Panc1 (cell line): ENCODE results near the gene ETHE1. TPM values are rescaled to one million over a fixed set of nuclear protein-coding genes. Genes with fewer than 3 reads are reported as not detected.

Experiments used
- ATAC-seq: fragments of 200-7000 bp; cut with Tn5 transposase; 2 replicates; pipeline ENCODE4 v1.9.1; 2020; ENCODE audit warnings: mild to moderate bottlenecking, moderate library complexity
- Bru-seq: library from RNA; stranded (reverse); fragments of 400-500 nt; gene quantifications from one replicate; lab custom pipeline; 2021; lab: Mats Ljungman, UMichigan
- BruChase-seq, 2 experiments: library from RNA; stranded (reverse); fragments of 400-500 nt; gene quantifications; one replicate each; lab custom pipeline; 2021; lab: Mats Ljungman, UMichigan
- BruUV-seq: library from RNA; stranded (reverse); fragments of 400-500 nt; replicated peaks from 2 replicates; lab custom pipeline; 2021; lab: Mats Ljungman, UMichigan
- CTCF ChIA-PET: fragments of 300-600 bp; sonication (Branson Sonifier 250); formaldehyde crosslinking; loops from one replicate; lab custom pipeline; 2022; ENCODE audit warnings: antibody characterized with exemption; lab: Charles Lee
- POLR2A ChIA-PET: fragments of 300-600 bp; sonication (Branson Sonifier 250); formaldehyde crosslinking; loops from one replicate; lab custom pipeline; 2022; ENCODE audit warnings: antibody characterized with exemption; lab: Charles Lee
- DNase-seq: peaks from one replicate; pipeline ENCODE4 v3.0.0-alpha.2; 2010; ENCODE audit warnings: low read depth, low spot score
- H3K27ac ChIP-seq: 2 replicates; pipeline ENCODE4 v1.5.1; 2011; ENCODE audit warnings: mild to moderate bottlenecking, low read length, inconsistent platforms
- H3K27me3 ChIP-seq: fragments of 200-500 bp; sonication (Bioruptor generic); 2 replicates; pipeline ENCODE4 v1.6.0; 2014; ENCODE audit warnings: low read length, inconsistent platforms; ENCODE audit not compliant: control insufficient read depth, insufficient read depth
- H3K36me3 ChIP-seq: fragments of 200-500 bp; sonication (Bioruptor generic); 2 replicates; pipeline ENCODE4 v1.5.1; 2014; ENCODE audit warnings: inconsistent platforms, mild to moderate bottlenecking, low read length, moderate library complexity; ENCODE audit not compliant: control insufficient read depth, insufficient read depth
- H3K4me1 ChIP-seq: 2 replicates; pipeline ENCODE4 v1.5.1; 2011; ENCODE audit warnings: inconsistent platforms, mild to moderate bottlenecking, low read length, moderate library complexity; ENCODE audit not compliant: control insufficient read depth, insufficient read depth
- H3K4me3 ChIP-seq, 2 experiments: 2 replicates each; pipeline ENCODE4 v1.5.1; 2011 to 2012; ENCODE audit warnings: low read depth in 2 of 2, low read length in 2 of 2, mild to moderate bottlenecking in 2 of 2, inconsistent platforms in 1 of 2, moderate library complexity in 1 of 2
- H3K9me3 ChIP-seq: fragments of 200-500 bp; sonication (Bioruptor generic); 2 replicates; pipeline ENCODE4 v1.5.1; 2014; ENCODE audit warnings: low read depth, mild to moderate bottlenecking, inconsistent platforms, low read length, moderate library complexity; ENCODE audit not compliant: control insufficient read depth, insufficient read depth
- POLR2AphosphoS5 ChIP-seq: IDR thresholded peaks from 2 replicates; pipeline ENCODE4 v1.6.1; 2012; ENCODE audit warnings: mild to moderate bottlenecking, low read depth, low read length, moderate library complexity
- SIN3A ChIP-seq: IDR thresholded peaks from 2 replicates; pipeline ENCODE4 v1.6.1; 2012; ENCODE audit warnings: low read depth, mild to moderate bottlenecking, low read length, moderate library complexity, borderline replicate concordance; ENCODE audit not compliant: insufficient read depth
- TCF7L2 ChIP-seq: IDR thresholded peaks from 2 replicates; pipeline ENCODE4 v1.6.1; 2011; ENCODE audit warnings: mild to moderate bottlenecking, low read depth, low read length, inconsistent platforms
- in situ Hi-C: cut with HindIII; loops from 2 replicates; pipeline ENCODE4 v1.10.0; 2016; ENCODE audit warnings: low sequenced_read_pairs, low pct_unique_long_range_greater_than_20kb
- intact Hi-C: fragments of 100-400 bp; cut with micrococcal nuclease; formaldehyde crosslinking; loops from one replicate; pipeline ENCODE4 v1.10.0; 2022; ENCODE audit not compliant: unreplicated experiment
- long read RNA-seq: library from polyadenylated mRNA; unstranded; transcript quantifications from one replicate; pipeline ENCODE4 v2.0.0, GENCODE V29; 2021; ENCODE audit not compliant: unreplicated experiment
- polyA plus RNA-seq: library from polyadenylated mRNA; unstranded; fragments of >200 nt; gene quantifications from one replicate; pipeline ENCODE4 v1.2.1, GENCODE V29; 2012; ENCODE audit warnings: missing spikeins; ENCODE audit not compliant: insufficient read length
- total RNA-seq: library from RNA; stranded (reverse); gene quantifications from one replicate; pipeline ENCODE4 v1.2.1, GENCODE V29; 2021; ENCODE audit not compliant: unreplicated experiment
- TF ChIP-seq, protein P1 (sequence below): fragments of 450-650 bp; IDR thresholded peaks from 2 replicates; pipeline ENCODE4 v1.5.1; 2017; ENCODE audit warnings: mild to moderate bottlenecking
- TF ChIP-seq, protein P2 (sequence below), 2 experiments: IDR thresholded peaks; 2 replicates each; pipeline ENCODE4 v1.6.1; 2011 to 2012; ENCODE audit warnings: low read depth in 2 of 2, control low read depth in 1 of 2, low read length in 1 of 2, mild to moderate bottlenecking in 1 of 2, moderate library complexity in 1 of 2; ENCODE audit not compliant: insufficient read depth in 1 of 2

The ETHE1 gene, protein sequence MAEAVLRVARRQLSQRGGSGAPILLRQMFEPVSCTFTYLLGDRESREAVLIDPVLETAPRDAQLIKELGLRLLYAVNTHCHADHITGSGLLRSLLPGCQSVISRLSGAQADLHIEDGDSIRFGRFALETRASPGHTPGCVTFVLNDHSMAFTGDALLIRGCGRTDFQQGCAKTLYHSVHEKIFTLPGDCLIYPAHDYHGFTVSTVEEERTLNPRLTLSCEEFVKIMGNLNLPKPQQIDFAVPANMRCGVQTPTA
- total RNA-seq (15.6 TPM), Bru-seq, nascent RNA (percentile 46 among the genes with signal in this experiment), BruChase-seq, experiment 1, labeled RNA remaining after a 2-hour chase (percentile 58 among the genes with signal in this experiment), BruChase-seq, experiment 2, labeled RNA remaining after a 6-hour chase (percentile 52 among the genes with signal in this experiment)
- 20.9 TPM for polyA plus RNA-seq
- long read RNA-seq, partial matches to known transcripts, result 2 of 6 reads
- long read RNA-seq, other reads (novel, unspliced or antisense), result 2 of 6 reads

DNA sequence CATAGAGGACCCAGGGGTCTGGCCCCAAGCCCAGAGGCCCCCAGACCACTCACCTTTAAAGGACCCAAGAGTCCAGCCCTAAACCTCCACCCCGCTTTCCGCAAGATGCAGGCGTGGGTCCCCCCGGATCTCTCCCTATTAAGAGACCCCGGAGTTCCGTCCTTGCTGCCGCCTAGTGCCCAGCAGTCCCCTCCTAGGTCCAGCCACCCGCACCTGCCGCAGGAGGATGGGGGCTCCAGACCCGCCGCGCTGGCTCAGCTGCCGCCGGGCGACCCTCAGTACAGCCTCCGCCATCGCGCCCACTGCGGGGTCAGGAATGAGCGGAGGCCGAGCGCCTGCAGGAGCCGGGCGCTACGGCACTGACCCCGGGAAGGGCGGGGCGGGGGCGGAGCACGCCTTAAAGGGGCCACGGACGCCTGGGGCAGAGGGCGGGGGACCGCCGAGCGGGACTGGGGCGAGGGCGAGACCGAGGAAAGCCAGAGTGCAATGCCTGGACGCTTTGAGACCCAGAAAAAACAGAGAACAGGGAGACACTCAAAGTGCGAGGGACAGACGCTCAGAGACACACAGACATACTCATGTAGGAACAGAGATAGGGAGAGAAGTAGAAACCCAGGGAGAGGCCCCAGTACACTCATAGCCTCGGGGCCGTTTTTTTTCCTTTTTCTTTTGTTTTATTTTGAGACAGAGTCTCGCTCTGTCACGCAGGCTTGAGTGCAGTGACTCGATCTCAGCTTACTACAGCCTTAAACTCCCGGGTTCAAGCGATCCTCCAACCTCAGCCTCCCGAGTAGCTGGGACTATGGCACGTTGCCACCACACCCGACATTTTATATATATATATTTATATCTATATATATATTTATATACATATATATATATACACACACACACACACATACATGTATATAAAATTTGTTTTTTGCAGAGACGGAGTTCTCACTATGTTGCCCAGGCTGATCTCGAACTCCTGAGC lies at the start of gene ETHE1:
Gene ETHE1, minus strand, starts transcription at position 318 of the 976 bp plus-strand sequence. Its CDS starts 24 bp downstream, at position 294.
- POLR2A ChIA-PET, result no interaction called here
- H3K4me3 ChIP-seq, result peak within 1 kb of the TSS; percentile 82 to 84

More for the DNA sequence above, at the start of gene ETHE1:
- Histone ChIP-seq H3K27ac (peak within 1 kb of the TSS; percentile 75), H3K9me3 (no peaks in the 10 kb centered on the region), H3K27me3 (no peaks in the 10 kb centered on the region), H3K4me1 (peaks cover 4% of the 10 kb centered on the region; the same call in 1 of the 2 replicates), H3K36me3 (no peaks in the 10 kb centered on the region; the same call in 1 of the 2 replicates)
- BruUV-seq, result no TSS peak
- ATAC-seq, result peak; percentile 93
- DNase-seq, result no peak
- intact Hi-C loops (no loop called here), in situ Hi-C loops (no loop called here)
- TF ChIP-seq, protein P1, sequence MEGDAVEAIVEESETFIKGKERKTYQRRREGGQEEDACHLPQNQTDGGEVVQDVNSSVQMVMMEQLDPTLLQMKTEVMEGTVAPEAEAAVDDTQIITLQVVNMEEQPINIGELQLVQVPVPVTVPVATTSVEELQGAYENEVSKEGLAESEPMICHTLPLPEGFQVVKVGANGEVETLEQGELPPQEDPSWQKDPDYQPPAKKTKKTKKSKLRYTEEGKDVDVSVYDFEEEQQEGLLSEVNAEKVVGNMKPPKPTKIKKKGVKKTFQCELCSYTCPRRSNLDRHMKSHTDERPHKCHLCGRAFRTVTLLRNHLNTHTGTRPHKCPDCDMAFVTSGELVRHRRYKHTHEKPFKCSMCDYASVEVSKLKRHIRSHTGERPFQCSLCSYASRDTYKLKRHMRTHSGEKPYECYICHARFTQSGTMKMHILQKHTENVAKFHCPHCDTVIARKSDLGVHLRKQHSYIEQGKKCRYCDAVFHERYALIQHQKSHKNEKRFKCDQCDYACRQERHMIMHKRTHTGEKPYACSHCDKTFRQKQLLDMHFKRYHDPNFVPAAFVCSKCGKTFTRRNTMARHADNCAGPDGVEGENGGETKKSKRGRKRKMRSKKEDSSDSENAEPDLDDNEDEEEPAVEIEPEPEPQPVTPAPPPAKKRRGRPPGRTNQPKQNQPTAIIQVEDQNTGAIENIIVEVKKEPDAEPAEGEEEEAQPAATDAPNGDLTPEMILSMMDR, result no peak
- TF ChIP-seq, protein P2, sequence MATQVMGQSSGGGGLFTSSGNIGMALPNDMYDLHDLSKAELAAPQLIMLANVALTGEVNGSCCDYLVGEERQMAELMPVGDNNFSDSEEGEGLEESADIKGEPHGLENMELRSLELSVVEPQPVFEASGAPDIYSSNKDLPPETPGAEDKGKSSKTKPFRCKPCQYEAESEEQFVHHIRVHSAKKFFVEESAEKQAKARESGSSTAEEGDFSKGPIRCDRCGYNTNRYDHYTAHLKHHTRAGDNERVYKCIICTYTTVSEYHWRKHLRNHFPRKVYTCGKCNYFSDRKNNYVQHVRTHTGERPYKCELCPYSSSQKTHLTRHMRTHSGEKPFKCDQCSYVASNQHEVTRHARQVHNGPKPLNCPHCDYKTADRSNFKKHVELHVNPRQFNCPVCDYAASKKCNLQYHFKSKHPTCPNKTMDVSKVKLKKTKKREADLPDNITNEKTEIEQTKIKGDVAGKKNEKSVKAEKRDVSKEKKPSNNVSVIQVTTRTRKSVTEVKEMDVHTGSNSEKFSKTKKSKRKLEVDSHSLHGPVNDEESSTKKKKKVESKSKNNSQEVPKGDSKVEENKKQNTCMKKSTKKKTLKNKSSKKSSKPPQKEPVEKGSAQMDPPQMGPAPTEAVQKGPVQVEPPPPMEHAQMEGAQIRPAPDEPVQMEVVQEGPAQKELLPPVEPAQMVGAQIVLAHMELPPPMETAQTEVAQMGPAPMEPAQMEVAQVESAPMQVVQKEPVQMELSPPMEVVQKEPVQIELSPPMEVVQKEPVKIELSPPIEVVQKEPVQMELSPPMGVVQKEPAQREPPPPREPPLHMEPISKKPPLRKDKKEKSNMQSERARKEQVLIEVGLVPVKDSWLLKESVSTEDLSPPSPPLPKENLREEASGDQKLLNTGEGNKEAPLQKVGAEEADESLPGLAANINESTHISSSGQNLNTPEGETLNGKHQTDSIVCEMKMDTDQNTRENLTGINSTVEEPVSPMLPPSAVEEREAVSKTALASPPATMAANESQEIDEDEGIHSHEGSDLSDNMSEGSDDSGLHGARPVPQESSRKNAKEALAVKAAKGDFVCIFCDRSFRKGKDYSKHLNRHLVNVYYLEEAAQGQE (IDR thresholded peaks at IDR 0.05; ENCODE audit: insufficient read depth in 1 of 2, low read depth in 2 of 2, low read length in 1 of 2), result no peak
- TF ChIP-seq TCF7L2, result no peak
- no peak for TF ChIP-seq SIN3A
- TF ChIP-seq POLR2AphosphoS5, result peak; percentile 54; the same call in 1 of the 2 replicates
- CTCF ChIA-PET, result no interaction called here
